Measurements from ENCODE around the gene SUGT1. TPM values are rescaled to one million over a fixed set of nuclear protein-coding genes. Genes with fewer than 3 reads are reported as not detected.
"Not testable (repeated sequence)": the region's sequence is repeated elsewhere in the genome, so short reads cannot be mapped to it uniquely, and the experiment has no call there.

SUGT1 gene
- total RNA-seq, 2 donors from 2014 or later = 30.8 to 36.0 TPM

- DNase-seq (ENCODE audit: low spot score) (no peak), ATAC-seq (ENCODE audit: insufficient number of reproducible peaks, low FRiP score, low read depth) (no peak)
- no peaks in the 10 kb centered on the region for H3K36me3 ChIP-seq
- H3K27ac ChIP-seq = no peak overlapping the region
- TF ChIP-seq CTCF (IDR thresholded peaks at IDR 0.05) = no peak
- peaks cover 5 to 11% of the 10 kb centered on the region in 2 donors for H3K4me1 ChIP-seq (ENCODE audit: control insufficient read depth in 1 of 2, low read depth in 2 of 2)
- no peaks in the 10 kb centered on the region for H3K9me3 ChIP-seq
- H3K4me3 ChIP-seq = no peak overlapping the region
- H3K27me3 ChIP-seq (replicated peaks; ENCODE audit: insufficient read depth) = no peaks in the 10 kb centered on the region
These were observed 36.8 kb upstream of the SUGT1 start for GRCh38 chr13:52615812-52616211.

GRCh38 chr13:52617070-52618060, 35.3 kb upstream of the SUGT1 start:
- Histone ChIP-seq H3K36me3 (no peaks in the 10 kb centered on the region), H3K9me3 (no peaks in the 10 kb centered on the region), H3K4me3 (peak overlapping the region; percentile 82), H3K27me3 (replicated peaks; ENCODE audit: insufficient read depth) (no peaks in the 10 kb centered on the region), H3K27ac (peak overlapping the region; percentile 55 to 70), H3K4me1 (ENCODE audit: control insufficient read depth in 1 of 2, low read depth in 2 of 2) (peaks cover 6 to 11% of the 10 kb centered on the region in 2 donors)
- DNase-seq (ENCODE audit: low spot score) (peak; percentile 39), ATAC-seq (ENCODE audit: insufficient number of reproducible peaks, low FRiP score, low read depth) (peak; percentile 85)
- TF ChIP-seq CTCF (IDR thresholded peaks at IDR 0.05) = no peak

- not testable (repeated sequence) for H3K36me3 ChIP-seq; ATAC-seq (ENCODE audit: insufficient number of reproducible peaks, low FRiP score, low read depth); H3K27me3 ChIP-seq (replicated peaks; ENCODE audit: insufficient read depth); H3K9me3 ChIP-seq; H3K4me3 ChIP-seq; DNase-seq (ENCODE audit: low spot score); H3K27ac ChIP-seq; H3K4me1 ChIP-seq (ENCODE audit: control insufficient read depth in 1 of 2, low read depth in 2 of 2)
These were observed 21.4 kb upstream of the SUGT1 start for GRCh38 chr13:52631083-52631690.

GRCh38 chr13:52638666-52639328, 13.8 kb upstream of the SUGT1 start:
- Histone ChIP-seq H3K27me3 (replicated peaks; ENCODE audit: insufficient read depth) (no peaks in the 10 kb centered on the region), H3K4me3 (no peak overlapping the region), H3K4me1 (ENCODE audit: control insufficient read depth in 1 of 2, low read depth in 2 of 2) (no peaks in the 10 kb centered on the region), H3K36me3 (peaks cover 2% of the 10 kb centered on the region), H3K9me3 (no peaks in the 10 kb centered on the region), H3K27ac (no peak overlapping the region)
- ATAC-seq (ENCODE audit: insufficient number of reproducible peaks, low FRiP score, low read depth) (no peak), DNase-seq (ENCODE audit: low spot score) (no peak)
- TF ChIP-seq CTCF (IDR thresholded peaks at IDR 0.05) = no peak

GRCh38 chr13:52642131-52642530, 10.5 kb upstream of the SUGT1 start, which contains the start of gene HNRNPA1L2:
Gene HNRNPA1L2, plus strand, starts transcription at chr13:52642431. Its CDS starts 62 bp downstream, at chr13:52642493.
- no peak for TF ChIP-seq CTCF (IDR thresholded peaks at IDR 0.05)
- peaks cover 4% of the 10 kb centered on the region for H3K36me3 ChIP-seq

More at GRCh38 chr13:52642131-52642530, 10.5 kb upstream of the SUGT1 start, which contains the start of gene HNRNPA1L2:
- ATAC-seq (ENCODE audit: insufficient number of reproducible peaks, low FRiP score, low read depth) = no peak
- Histone ChIP-seq H3K4me1 (ENCODE audit: control insufficient read depth in 1 of 2, low read depth in 2 of 2) (no peaks in the 10 kb centered on the region), H3K27ac (no peak within 1 kb of the TSS), H3K27me3 (replicated peaks; ENCODE audit: insufficient read depth) (no peaks in the 10 kb centered on the region), H3K9me3 (no peaks in the 10 kb centered on the region), H3K4me3 (no peak within 1 kb of the TSS)
- no peak for DNase-seq (ENCODE audit: low spot score)
